ENCODE data around the gene AUH. TPM values are rescaled to one million over a fixed set of nuclear protein-coding genes. Genes with fewer than 3 reads are reported as not detected.

Gene AUH
- total RNA-seq, 4 donors from 2014 or later, result 17.1 to 28.2 (median 20.8) TPM

GRCh38 chr9:91341258-91341746 lies 20.4 kb downstream of the AUH start:
- Histone ChIP-seq H3K27me3 (no peaks in the 10 kb centered on the region), H3K9me3 (no peaks in the 10 kb centered on the region), H3K27ac (no peak overlapping the region), H3K4me3 (no peak overlapping the region), H3K36me3 (peaks cover 0 to 27% of the 10 kb centered on the region in 2 donors), H3K4me1 (peaks cover 5 to 8% of the 10 kb centered on the region in 2 donors)
- ATAC-seq (no peak), DNase-seq (no peak)
- in situ Hi-C loops (cut with MboI; ENCODE audit: low sequenced_read_pairs in 4 of 4), result no loop called here
- TF ChIP-seq CTCF (IDR thresholded peaks at IDR 0.05 in 4 of 5, conservative IDR thresholded peaks at IDR 0.05 in 1 of 5) (no peak), POLR2A (IDR thresholded peaks at IDR 0.05) (no peak)
- intact Hi-C loops (cut with DNase I; ENCODE audit: low total_unique reads), result no loop called here

GRCh38 chr9:91340395-91340967 lies 21.2 kb downstream of the AUH start:
- in situ Hi-C loops (cut with MboI; ENCODE audit: low sequenced_read_pairs in 4 of 4), result no loop called here
- H3K4me1 ChIP-seq, result peaks cover 5 to 8% of the 10 kb centered on the region in 2 donors
- H3K27me3 ChIP-seq, result no peaks in the 10 kb centered on the region
- TF ChIP-seq POLR2A (IDR thresholded peaks at IDR 0.05) (no peak), CTCF (IDR thresholded peaks at IDR 0.05 in 4 of 5, conservative IDR thresholded peaks at IDR 0.05 in 1 of 5) (no peak)
- ATAC-seq, result no peak
- intact Hi-C loops (cut with DNase I; ENCODE audit: low total_unique reads), result no loop called here
- no peak for DNase-seq
- H3K9me3 ChIP-seq, result no peaks in the 10 kb centered on the region
- peaks cover 0 to 27% of the 10 kb centered on the region in 2 donors for H3K36me3 ChIP-seq
- no peak overlapping the region for H3K27ac ChIP-seq
- no peak overlapping the region for H3K4me3 ChIP-seq

- in situ Hi-C loops (cut with MboI; ENCODE audit: low sequenced_read_pairs in 4 of 4) (no loop called here), intact Hi-C loops (cut with DNase I; ENCODE audit: low total_unique reads) (no loop called here)
- Histone ChIP-seq H3K4me3 (no peak overlapping the region), H3K9me3 (no peaks in the 10 kb centered on the region), H3K27me3 (no peaks in the 10 kb centered on the region), H3K27ac (no peak overlapping the region), H3K36me3 (peaks cover 0 to 23% of the 10 kb centered on the region in 2 donors), H3K4me1 (peaks cover 5 to 8% of the 10 kb centered on the region in 2 donors)
- no peak for ATAC-seq
- DNase-seq, result no peak
- TF ChIP-seq CTCF (IDR thresholded peaks at IDR 0.05 in 4 of 5, conservative IDR thresholded peaks at IDR 0.05 in 1 of 5) (no peak), POLR2A (IDR thresholded peaks at IDR 0.05) (no peak)
These were observed 23.0 kb downstream of the AUH start for GRCh38 chr9:91338681-91339080.

- ATAC-seq, result no peak
- Histone ChIP-seq H3K27ac (no peak overlapping the region), H3K36me3 (peaks cover 0 to 16% of the 10 kb centered on the region in 2 donors), H3K4me3 (no peak overlapping the region), H3K9me3 (no peaks in the 10 kb centered on the region), H3K27me3 (no peaks in the 10 kb centered on the region), H3K4me1 (peaks cover 5 to 8% of the 10 kb centered on the region in 2 donors)
- TF ChIP-seq POLR2A (IDR thresholded peaks at IDR 0.05) (no peak), CTCF (IDR thresholded peaks at IDR 0.05 in 4 of 5, conservative IDR thresholded peaks at IDR 0.05 in 1 of 5) (no peak)
- intact Hi-C loops (cut with DNase I; ENCODE audit: low total_unique reads) (no loop called here), in situ Hi-C loops (cut with MboI; ENCODE audit: low sequenced_read_pairs in 4 of 4) (no loop called here)
- DNase-seq, result no peak
These were observed 24.9 kb downstream of the AUH start for GRCh38 chr9:91336786-91337185.

- no peaks in the 10 kb centered on the region for H3K4me1 ChIP-seq
- H3K4me3 ChIP-seq, result no peak overlapping the region
- no peaks in the 10 kb centered on the region for H3K9me3 ChIP-seq
- H3K27ac ChIP-seq, result no peak overlapping the region
- no peaks in the 10 kb centered on the region for H3K27me3 ChIP-seq
- no peaks in the 10 kb centered on the region for H3K36me3 ChIP-seq
- intact Hi-C loops (cut with DNase I; ENCODE audit: low total_unique reads) (no loop called here), in situ Hi-C loops (cut with MboI; ENCODE audit: low sequenced_read_pairs in 4 of 4) (no loop called here)
- TF ChIP-seq POLR2A (IDR thresholded peaks at IDR 0.05) (no peak), CTCF (IDR thresholded peaks at IDR 0.05 in 4 of 5, conservative IDR thresholded peaks at IDR 0.05 in 1 of 5) (no peak)
- ATAC-seq (peak in 1 of 2 donors; percentile 30), DNase-seq (no peak)
These were observed 27.7 kb downstream of the AUH start for GRCh38 chr9:91334053-91334452.
